GM23248 (cell line): ENCODE data around the gene RC3H1.
"Not testable (repeated sequence)": the region's sequence is repeated elsewhere in the genome, so short reads cannot be mapped to it uniquely, and the experiment has no call there.

Experiments
- EZH2 ChIP-seq: fragments of 200-600 bp; sonication (generic); IDR thresholded peaks from 2 replicates; pipeline ENCODE4 v1.6.1; 2018; ENCODE audit warnings: antibody characterized with exemption, mild to moderate bottlenecking; ENCODE audit not compliant: insufficient read depth, poor library complexity, severe bottlenecking
- EZH2phosphoT487 ChIP-seq: fragments of 200-600 bp; sonication (generic); IDR thresholded peaks from 2 replicates; pipeline ENCODE4 v1.6.1; 2018; ENCODE audit warnings: antibody characterized with exemption, moderate library complexity, mild to moderate bottlenecking, low read depth; ENCODE audit not compliant: insufficient read depth

GRCh38 chr1:173993948-173994347 is 28.2 kb downstream of the RC3H1 start:
- TF ChIP-seq EZH2, EZH2phosphoT487: not testable (repeated sequence)
